ENCODE data around the gene ARSH.

DNA sequence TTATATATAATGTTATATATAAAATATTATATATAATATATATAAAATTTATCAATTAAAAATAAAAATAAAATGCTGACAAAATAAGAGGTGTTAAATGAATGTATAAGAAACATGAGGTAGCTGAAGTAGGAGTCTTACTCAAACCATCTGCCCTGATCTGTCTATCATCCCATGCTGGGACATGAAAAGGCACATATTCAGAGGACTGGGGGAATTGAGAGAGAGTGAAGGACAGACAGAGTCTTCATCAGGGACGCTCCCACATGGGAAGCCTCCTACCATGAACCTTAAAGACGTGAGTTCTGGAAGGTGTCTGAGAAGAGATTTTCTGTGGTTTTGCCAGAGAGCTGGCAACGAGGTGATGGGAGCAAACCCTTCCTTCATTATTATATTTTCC, 30.9 kb downstream of the ARSH start:
- no peak for TF ChIP-seq GATA2 (IDR thresholded peaks at IDR 0.05; ENCODE audit: low read depth, low read length)
- no peak for TF ChIP-seq GATA3 (IDR thresholded peaks at IDR 0.05; ENCODE audit: low read depth, low read length)
